ENCODE measurements around the gene CCDC120.

Gene CCDC120

GRCh38 chrX:49060914-49061313 is 2.1 kb downstream of the CCDC120 start:
- FAIRE-seq (no peak), DNase-seq (ENCODE audit: insufficient read length, low spot score) (no peak)
- TF ChIP-seq TAF1 (IDR thresholded peaks at IDR 0.05; ENCODE audit: low read depth, low read length) = no peak

- FAIRE-seq (no peak), DNase-seq (ENCODE audit: insufficient read length, low spot score) (no peak)
- TF ChIP-seq POLR2A (IDR thresholded peaks at IDR 0.05; ENCODE audit: low read depth, low read length) (no peak), PAX5 (IDR thresholded peaks at IDR 0.05; ENCODE audit: insufficient read depth, low read length, severe bottlenecking) (no peak), TAF1 (IDR thresholded peaks at IDR 0.05; ENCODE audit: low read depth, low read length) (no peak), POU2F2 (IDR thresholded peaks at IDR 0.05; ENCODE audit: low read depth, low read length) (no peak), POLR2AphosphoS5 (IDR thresholded peaks at IDR 0.05; ENCODE audit: low read depth, low read length) (no peak), SPI1 (IDR thresholded peaks at IDR 0.05; ENCODE audit: low read depth, low read length) (no peak)
These were observed 2.7 kb downstream of the CCDC120 start for GRCh38 chrX:49061490-49061889.

GRCh38 chrX:49061916-49062315 is 3.1 kb downstream of the CCDC120 start:
- FAIRE-seq (no peak), DNase-seq (ENCODE audit: insufficient read length, low spot score) (no peak)
- TF ChIP-seq TAF1 (IDR thresholded peaks at IDR 0.05; ENCODE audit: low read depth, low read length) (no peak), PAX5 (IDR thresholded peaks at IDR 0.05; ENCODE audit: insufficient read depth, low read length, severe bottlenecking) (no peak), POLR2AphosphoS5 (IDR thresholded peaks at IDR 0.05; ENCODE audit: low read depth, low read length) (no peak), POU2F2 (IDR thresholded peaks at IDR 0.05; ENCODE audit: low read depth, low read length) (no peak), POLR2A (IDR thresholded peaks at IDR 0.05; ENCODE audit: low read depth, low read length) (no peak), SPI1 (IDR thresholded peaks at IDR 0.05; ENCODE audit: low read depth, low read length) (no peak)

GRCh38 chrX:49063715-49064114 is 4.9 kb downstream of the CCDC120 start:
- FAIRE-seq (no peak), DNase-seq (ENCODE audit: insufficient read length, low spot score) (no peak)
- TF ChIP-seq PAX5 (IDR thresholded peaks at IDR 0.05; ENCODE audit: insufficient read depth, low read length, severe bottlenecking) (no peak), POLR2A (IDR thresholded peaks at IDR 0.05; ENCODE audit: low read depth, low read length) (no peak), SPI1 (IDR thresholded peaks at IDR 0.05; ENCODE audit: low read depth, low read length) (no peak), TAF1 (IDR thresholded peaks at IDR 0.05; ENCODE audit: low read depth, low read length) (no peak), POLR2AphosphoS5 (IDR thresholded peaks at IDR 0.05; ENCODE audit: low read depth, low read length) (no peak), POU2F2 (IDR thresholded peaks at IDR 0.05; ENCODE audit: low read depth, low read length) (no peak)

- DNase-seq (ENCODE audit: insufficient read length, low spot score) (no peak), FAIRE-seq (no peak)
- TF ChIP-seq POLR2A (IDR thresholded peaks at IDR 0.05; ENCODE audit: low read depth, low read length) (no peak), PAX5 (IDR thresholded peaks at IDR 0.05; ENCODE audit: insufficient read depth, low read length, severe bottlenecking) (no peak), SPI1 (IDR thresholded peaks at IDR 0.05; ENCODE audit: low read depth, low read length) (no peak), POU2F2 (IDR thresholded peaks at IDR 0.05; ENCODE audit: low read depth, low read length) (no peak), POLR2AphosphoS5 (IDR thresholded peaks at IDR 0.05; ENCODE audit: low read depth, low read length) (no peak), TAF1 (IDR thresholded peaks at IDR 0.05; ENCODE audit: low read depth, low read length) (no peak)
These were observed 5.5 kb downstream of the CCDC120 start for GRCh38 chrX:49064303-49064702.

- DNase-seq (ENCODE audit: insufficient read length, low spot score) (no peak), FAIRE-seq (no peak)
- no peak for TF ChIP-seq POLR2A (IDR thresholded peaks at IDR 0.05; ENCODE audit: low read depth, low read length)
- TF ChIP-seq POU2F2 (IDR thresholded peaks at IDR 0.05; ENCODE audit: low read depth, low read length) = no peak
- TF ChIP-seq POLR2AphosphoS5 (IDR thresholded peaks at IDR 0.05; ENCODE audit: low read depth, low read length) = no peak
- no peak for TF ChIP-seq PAX5 (IDR thresholded peaks at IDR 0.05; ENCODE audit: insufficient read depth, low read length, severe bottlenecking)
- TF ChIP-seq TAF1 (IDR thresholded peaks at IDR 0.05; ENCODE audit: low read depth, low read length) = no peak
- no peak for TF ChIP-seq SPI1 (IDR thresholded peaks at IDR 0.05; ENCODE audit: low read depth, low read length)
These were observed 5.9 kb downstream of the CCDC120 start for GRCh38 chrX:49064735-49065134.

- TF ChIP-seq TAF1 (IDR thresholded peaks at IDR 0.05; ENCODE audit: low read depth, low read length) (no peak), POLR2A (IDR thresholded peaks at IDR 0.05; ENCODE audit: low read depth, low read length) (no peak), POLR2AphosphoS5 (IDR thresholded peaks at IDR 0.05; ENCODE audit: low read depth, low read length) (no peak), PAX5 (IDR thresholded peaks at IDR 0.05; ENCODE audit: insufficient read depth, low read length, severe bottlenecking) (no peak), SPI1 (IDR thresholded peaks at IDR 0.05; ENCODE audit: low read depth, low read length) (no peak), POU2F2 (IDR thresholded peaks at IDR 0.05; ENCODE audit: low read depth, low read length) (no peak)
- no peak for FAIRE-seq
- no peak for DNase-seq (ENCODE audit: insufficient read length, low spot score)
These were observed 7.5 kb downstream of the CCDC120 start for GRCh38 chrX:49066278-49066677.

- TF ChIP-seq TAF1 (IDR thresholded peaks at IDR 0.05; ENCODE audit: low read depth, low read length) = no peak
- no peak for TF ChIP-seq POU2F2 (IDR thresholded peaks at IDR 0.05; ENCODE audit: low read depth, low read length)
- TF ChIP-seq POLR2AphosphoS5 (IDR thresholded peaks at IDR 0.05; ENCODE audit: low read depth, low read length) = no peak
- TF ChIP-seq POLR2A (IDR thresholded peaks at IDR 0.05; ENCODE audit: low read depth, low read length) = no peak
- TF ChIP-seq SPI1 (IDR thresholded peaks at IDR 0.05; ENCODE audit: low read depth, low read length) = no peak
- TF ChIP-seq PAX5 (IDR thresholded peaks at IDR 0.05; ENCODE audit: insufficient read depth, low read length, severe bottlenecking) = no peak
- FAIRE-seq (no peak), DNase-seq (ENCODE audit: insufficient read length, low spot score) (no peak)
These were observed 7.9 kb downstream of the CCDC120 start for GRCh38 chrX:49066690-49067089.

GRCh38 chrX:49067285-49068120 is 8.7 kb downstream of the CCDC120 start:
- TF ChIP-seq POLR2AphosphoS5 (IDR thresholded peaks at IDR 0.05; ENCODE audit: low read depth, low read length) (no peak), POLR2A (IDR thresholded peaks at IDR 0.05; ENCODE audit: low read depth, low read length) (no peak), PAX5 (IDR thresholded peaks at IDR 0.05; ENCODE audit: insufficient read depth, low read length, severe bottlenecking) (no peak), SPI1 (IDR thresholded peaks at IDR 0.05; ENCODE audit: low read depth, low read length) (no peak), POU2F2 (IDR thresholded peaks at IDR 0.05; ENCODE audit: low read depth, low read length) (no peak), TAF1 (IDR thresholded peaks at IDR 0.05; ENCODE audit: low read depth, low read length) (no peak)
- FAIRE-seq (no peak), DNase-seq (ENCODE audit: insufficient read length, low spot score) (no peak)

GRCh38 chrX:49069038-49069437 is 10.2 kb downstream of the CCDC120 start:
- TF ChIP-seq POU2F2 (IDR thresholded peaks at IDR 0.05; ENCODE audit: low read depth, low read length) = no peak
- TF ChIP-seq SPI1 (IDR thresholded peaks at IDR 0.05; ENCODE audit: low read depth, low read length) = no peak
- TF ChIP-seq PAX5 (IDR thresholded peaks at IDR 0.05; ENCODE audit: insufficient read depth, low read length, severe bottlenecking) = no peak
- no peak for TF ChIP-seq POLR2AphosphoS5 (IDR thresholded peaks at IDR 0.05; ENCODE audit: low read depth, low read length)
- no peak for TF ChIP-seq POLR2A (IDR thresholded peaks at IDR 0.05; ENCODE audit: low read depth, low read length)
- no peak for TF ChIP-seq TAF1 (IDR thresholded peaks at IDR 0.05; ENCODE audit: low read depth, low read length)
- no peak for DNase-seq (ENCODE audit: insufficient read length, low spot score)
- FAIRE-seq = no peak

All from GM12891 (cell line).